K562 (cell line): ENCODE data around the gene CHCHD6.

Experiments
- CTCF ChIP-seq, 3 experiments: IDR thresholded peaks in 2 of 3; conservative IDR thresholded peaks in 1 of 3; 2 replicates each; pipeline ENCODE4 v1.5.1; 2011 to 2012; ENCODE audit warnings: low read length in 3 of 3, mild to moderate bottlenecking in 3 of 3, control low read depth in 2 of 3, improper control_type of control experiment in 1 of 3, inconsistent platforms in 1 of 3, low read depth in 1 of 3, mixed read lengths in 1 of 3, moderate library complexity in 1 of 3; ENCODE audit not compliant: insufficient read depth in 2 of 3
- E2F4 ChIP-seq: sonication (generic); formaldehyde crosslinking; IDR thresholded peaks from 2 replicates; pipeline ENCODE4 v1.8.0; 2022; ENCODE audit warnings: mild to moderate bottlenecking, low read depth, missing genetic modification reagents
- POLR2A ChIP-seq: fragments of 450-650 bp; conservative IDR thresholded peaks from 2 replicates; pipeline ENCODE4 v1.6.1; 2016
- ZBTB33 ChIP-seq: sonication (generic); formaldehyde crosslinking; IDR thresholded peaks from 2 replicates; pipeline ENCODE4 v1.8.1; 2023; ENCODE audit warnings: mild to moderate bottlenecking, missing genetic modification reagents
- ZNF518B ChIP-seq: fragments of 250-450 bp; sonication (Bioruptor Pico); IDR thresholded peaks from 2 replicates; pipeline ENCODE4 v1.5.0; 2021; ENCODE audit warnings: mild to moderate bottlenecking, moderate library complexity

GRCh38 chr3:126939338-126939718 is 235.3 kb downstream of the CHCHD6 start:
- no peak for TF ChIP-seq CTCF (IDR thresholded peaks at IDR 0.05 in 2 of 3, conservative IDR thresholded peaks at IDR 0.05 in 1 of 3; ENCODE audit: insufficient read depth in 2 of 3, low read depth in 1 of 3, low read length in 3 of 3)
- TF ChIP-seq POLR2A = no peak
- TF ChIP-seq ZBTB33 = no peak
- TF ChIP-seq ZNF518B = no peak
- no peak for TF ChIP-seq E2F4 (CRISPR knock-in tag)
